Stimulated activated CD4-positive, alpha-beta T cell treated with anti-CD3 and anti-CD28 coated beads, Interleukin-4, amount 100 ng/mL, for 48 hours (primary cell): ENCODE measurements around the gene PLD4.
"Not testable (repeated sequence)": the region's sequence is repeated elsewhere in the genome, so short reads cannot be mapped to it uniquely, and the experiment has no call there.

Experiments used
- DNase-seq, 2 donors: peaks; one replicate each; pipeline ENCODE4 v3.0.0-alpha.2; 2020; ENCODE audit warnings: low read depth in 2 of 2

The PLD4 gene

GRCh38 chr14:104886690-104887622 lies 37.7 kb upstream of the PLD4 start:
- DNase-seq, result no peak

GRCh38 chr14:104887623-104888488 lies 36.8 kb upstream of the PLD4 start:
- no peak for DNase-seq

- no peak for DNase-seq
Measured at GRCh38 chr14:104888489-104889374, 35.9 kb upstream of the PLD4 start.

GRCh38 chr14:104889375-104889757 lies 35.3 kb upstream of the PLD4 start:
- DNase-seq, result no peak

GRCh38 chr14:104890292-104890691 lies 34.4 kb upstream of the PLD4 start:
- DNase-seq, result not testable (repeated sequence)

- no peak for DNase-seq
Measured at GRCh38 chr14:104891121-104891551, 33.5 kb upstream of the PLD4 start.

- no peak for DNase-seq
Measured at GRCh38 chr14:104891664-104892530, 32.8 kb upstream of the PLD4 start.

- no peak for DNase-seq
Measured at GRCh38 chr14:104892531-104893434, 31.9 kb upstream of the PLD4 start.

- DNase-seq, result no peak
Measured at GRCh38 chr14:104893435-104894207, 31.1 kb upstream of the PLD4 start.

GRCh38 chr14:104894331-104895206 lies 30.1 kb upstream of the PLD4 start:
- no peak for DNase-seq

- DNase-seq, result no peak
Measured at GRCh38 chr14:104895207-104895785, 29.4 kb upstream of the PLD4 start.

- no peak for DNase-seq
Measured at GRCh38 chr14:104895786-104896661, 28.7 kb upstream of the PLD4 start.

- DNase-seq, result no peak
Measured at GRCh38 chr14:104897330-104898194, 27.1 kb upstream of the PLD4 start.

- DNase-seq, result no peak
Measured at GRCh38 chr14:104898195-104898558, 26.5 kb upstream of the PLD4 start.

GRCh38 chr14:104898870-104899510 lies 25.7 kb upstream of the PLD4 start:
- DNase-seq, result no peak
